Mesothelial cell of epicardium (in vitro differentiated cells): ENCODE measurements around the gene STN1. TPM values are rescaled to one million over a fixed set of nuclear protein-coding genes. Genes with fewer than 3 reads are reported as not detected.

Source experiments
- DNase-seq, 2 experiments: peaks; one replicate each; pipeline ENCODE4 v3.0.0; 2021; ENCODE audit warnings: low spot score in 2 of 2; ENCODE audit not compliant: unreplicated experiment in 2 of 2
- H3K27ac Mint-ChIP-seq: 2 replicates; pipeline ENCODE4 v1.8.0; 2021; ENCODE audit warnings: mixed read lengths
- H3K27me3 Mint-ChIP-seq: 2 replicates; pipeline ENCODE4 v1.8.0; 2021; ENCODE audit warnings: low read depth, mixed read lengths
- H3K36me3 Mint-ChIP-seq: 2 replicates; pipeline ENCODE4 v1.8.0; 2021; ENCODE audit warnings: mixed read lengths
- H3K4me1 Mint-ChIP-seq: 2 replicates; pipeline ENCODE4 v1.8.0; 2021; ENCODE audit warnings: mixed read lengths
- H3K4me3 Mint-ChIP-seq: 2 replicates; pipeline ENCODE4 v1.8.0; 2021; ENCODE audit warnings: mild to moderate bottlenecking, moderate library complexity, mixed read lengths
- H3K9me3 Mint-ChIP-seq: 2 replicates; pipeline ENCODE4 v1.8.0; 2021; ENCODE audit warnings: mixed read lengths
- total RNA-seq: library from RNA; stranded (reverse); gene quantifications from 3 replicates; pipeline ENCODE4 v1.2.1, GENCODE V29; 2021
- TF ChIP-seq, protein P1 (sequence below): fragments of 200-600 bp; sonication (generic); IDR thresholded peaks from one replicate; pipeline ENCODE4 v1.5.0; 2021; ENCODE audit warnings: antibody characterized with exemption; ENCODE audit not compliant: unreplicated experiment

Gene STN1
- total RNA-seq, 1 donor from 2014 or later = 14.2 TPM

DNA sequence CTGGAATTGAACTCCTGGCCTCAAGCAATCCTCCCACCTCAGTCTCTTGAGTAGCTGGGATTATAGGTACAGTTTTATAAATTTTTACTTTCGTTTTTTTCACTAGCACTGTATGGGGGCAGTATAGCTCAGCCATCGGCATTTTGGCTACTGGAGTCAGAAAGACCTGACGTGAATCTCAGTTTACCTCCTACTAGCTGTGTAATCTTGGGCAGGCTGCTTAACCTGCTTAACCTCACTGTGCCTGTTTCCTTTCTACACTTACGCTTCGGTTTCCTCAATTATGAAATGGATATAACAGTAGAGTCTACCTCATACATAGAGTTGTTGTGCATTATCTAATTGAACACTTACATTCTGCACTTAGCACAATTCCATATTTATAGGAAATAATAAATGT is 16.7 kb downstream of the STN1 start:
- Mint-ChIP-seq H3K9me3 (no peaks in the 10 kb centered on the region), H3K4me3 (no peak overlapping the region), H3K36me3 (peaks cover 17% of the 10 kb centered on the region), H3K4me1 (peaks cover 5% of the 10 kb centered on the region), H3K27me3 (no peaks in the 10 kb centered on the region), H3K27ac (no peak overlapping the region)
- DNase-seq = no peak
- TF ChIP-seq, protein P1, sequence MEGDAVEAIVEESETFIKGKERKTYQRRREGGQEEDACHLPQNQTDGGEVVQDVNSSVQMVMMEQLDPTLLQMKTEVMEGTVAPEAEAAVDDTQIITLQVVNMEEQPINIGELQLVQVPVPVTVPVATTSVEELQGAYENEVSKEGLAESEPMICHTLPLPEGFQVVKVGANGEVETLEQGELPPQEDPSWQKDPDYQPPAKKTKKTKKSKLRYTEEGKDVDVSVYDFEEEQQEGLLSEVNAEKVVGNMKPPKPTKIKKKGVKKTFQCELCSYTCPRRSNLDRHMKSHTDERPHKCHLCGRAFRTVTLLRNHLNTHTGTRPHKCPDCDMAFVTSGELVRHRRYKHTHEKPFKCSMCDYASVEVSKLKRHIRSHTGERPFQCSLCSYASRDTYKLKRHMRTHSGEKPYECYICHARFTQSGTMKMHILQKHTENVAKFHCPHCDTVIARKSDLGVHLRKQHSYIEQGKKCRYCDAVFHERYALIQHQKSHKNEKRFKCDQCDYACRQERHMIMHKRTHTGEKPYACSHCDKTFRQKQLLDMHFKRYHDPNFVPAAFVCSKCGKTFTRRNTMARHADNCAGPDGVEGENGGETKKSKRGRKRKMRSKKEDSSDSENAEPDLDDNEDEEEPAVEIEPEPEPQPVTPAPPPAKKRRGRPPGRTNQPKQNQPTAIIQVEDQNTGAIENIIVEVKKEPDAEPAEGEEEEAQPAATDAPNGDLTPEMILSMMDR = no peak

DNA sequence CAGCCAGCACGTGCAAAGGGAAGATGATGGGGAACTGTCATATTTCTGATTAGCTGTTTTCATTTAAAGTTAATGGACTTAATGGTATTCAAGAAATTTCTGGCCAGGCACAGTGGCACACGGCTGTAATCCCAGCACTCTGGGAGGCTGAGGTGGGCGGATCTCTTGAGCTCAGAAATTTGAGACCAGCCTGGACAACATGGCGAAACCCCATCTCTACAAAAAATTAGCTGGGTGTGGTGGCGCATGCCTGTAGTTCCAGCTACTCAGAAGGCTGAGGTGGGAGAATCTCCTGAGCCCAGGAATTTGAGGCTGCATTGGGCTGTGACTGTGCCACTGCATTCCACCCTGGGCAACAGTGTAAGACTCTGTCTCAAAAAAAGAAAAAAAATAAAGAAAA is 18.7 kb downstream of the STN1 start:
- H3K36me3 Mint-ChIP-seq = peaks cover 16% of the 10 kb centered on the region
- no peak overlapping the region for H3K27ac Mint-ChIP-seq
- TF ChIP-seq, protein P1 = no peak
- DNase-seq = no peak
- peaks cover 19% of the 10 kb centered on the region for H3K4me1 Mint-ChIP-seq
- no peaks in the 10 kb centered on the region for H3K9me3 Mint-ChIP-seq
- H3K27me3 Mint-ChIP-seq = no peaks in the 10 kb centered on the region
- H3K4me3 Mint-ChIP-seq = no peak overlapping the region

DNA sequence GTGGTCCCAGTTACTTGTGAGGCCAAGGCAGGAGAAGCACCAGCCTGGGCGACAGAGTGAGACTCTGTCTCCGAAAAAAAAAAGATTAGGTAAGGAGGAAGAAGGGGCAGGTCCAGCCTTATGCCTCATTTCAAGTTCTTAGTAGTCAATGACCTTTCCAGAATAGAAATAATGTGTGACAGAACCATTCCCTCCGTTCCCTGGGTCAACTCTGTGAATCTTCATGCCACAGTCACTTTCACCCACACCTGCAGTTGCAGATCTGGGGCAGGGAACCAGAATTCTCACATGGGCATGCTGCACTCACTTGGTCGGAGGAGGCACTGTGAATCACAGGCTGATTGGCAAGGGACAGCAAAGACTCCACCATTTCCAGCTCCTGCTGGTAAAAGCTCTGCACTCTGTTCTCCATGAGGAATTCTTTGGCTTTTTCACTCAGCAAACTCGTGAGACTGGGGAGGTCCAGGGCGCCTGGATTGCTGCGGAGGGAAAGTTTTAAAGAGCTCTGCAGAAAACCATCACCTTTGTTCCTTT is 20.7 kb downstream of the STN1 start:
- H3K4me1 Mint-ChIP-seq = peaks cover 27% of the 10 kb centered on the region
- no peak overlapping the region for H3K4me3 Mint-ChIP-seq
- no peak overlapping the region for H3K27ac Mint-ChIP-seq
- peaks cover 13% of the 10 kb centered on the region for H3K36me3 Mint-ChIP-seq
- no peaks in the 10 kb centered on the region for H3K27me3 Mint-ChIP-seq
- no peaks in the 10 kb centered on the region for H3K9me3 Mint-ChIP-seq
- DNase-seq = no peak
- TF ChIP-seq, protein P1 = no peak

DNA sequence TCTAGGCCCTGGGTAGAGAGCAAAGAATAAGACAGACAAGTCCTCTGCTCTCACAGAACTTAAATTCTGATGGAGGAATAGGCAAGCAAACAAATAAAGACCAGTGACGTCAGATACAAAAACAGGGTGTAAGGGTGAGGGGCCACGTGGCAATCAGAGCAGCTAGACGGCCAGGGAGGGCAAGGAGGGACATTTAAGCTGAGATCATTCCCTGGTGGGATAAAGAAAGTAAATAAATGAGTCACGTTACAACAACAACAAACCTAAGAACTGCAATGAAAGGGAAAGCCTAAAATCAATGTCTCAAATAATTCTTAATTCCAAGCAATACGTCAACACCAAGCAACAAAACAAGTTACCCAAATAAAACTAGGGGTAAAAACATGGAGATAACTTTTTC is 21.8 kb downstream of the STN1 start:
- no peak overlapping the region for H3K4me3 Mint-ChIP-seq
- no peak for DNase-seq
- H3K27me3 Mint-ChIP-seq = no peaks in the 10 kb centered on the region
- peaks cover 16% of the 10 kb centered on the region for H3K36me3 Mint-ChIP-seq
- H3K27ac Mint-ChIP-seq = no peak overlapping the region
- H3K4me1 Mint-ChIP-seq = peaks cover 27% of the 10 kb centered on the region
- TF ChIP-seq, protein P1 = no peak
- H3K9me3 Mint-ChIP-seq = no peaks in the 10 kb centered on the region

DNA sequence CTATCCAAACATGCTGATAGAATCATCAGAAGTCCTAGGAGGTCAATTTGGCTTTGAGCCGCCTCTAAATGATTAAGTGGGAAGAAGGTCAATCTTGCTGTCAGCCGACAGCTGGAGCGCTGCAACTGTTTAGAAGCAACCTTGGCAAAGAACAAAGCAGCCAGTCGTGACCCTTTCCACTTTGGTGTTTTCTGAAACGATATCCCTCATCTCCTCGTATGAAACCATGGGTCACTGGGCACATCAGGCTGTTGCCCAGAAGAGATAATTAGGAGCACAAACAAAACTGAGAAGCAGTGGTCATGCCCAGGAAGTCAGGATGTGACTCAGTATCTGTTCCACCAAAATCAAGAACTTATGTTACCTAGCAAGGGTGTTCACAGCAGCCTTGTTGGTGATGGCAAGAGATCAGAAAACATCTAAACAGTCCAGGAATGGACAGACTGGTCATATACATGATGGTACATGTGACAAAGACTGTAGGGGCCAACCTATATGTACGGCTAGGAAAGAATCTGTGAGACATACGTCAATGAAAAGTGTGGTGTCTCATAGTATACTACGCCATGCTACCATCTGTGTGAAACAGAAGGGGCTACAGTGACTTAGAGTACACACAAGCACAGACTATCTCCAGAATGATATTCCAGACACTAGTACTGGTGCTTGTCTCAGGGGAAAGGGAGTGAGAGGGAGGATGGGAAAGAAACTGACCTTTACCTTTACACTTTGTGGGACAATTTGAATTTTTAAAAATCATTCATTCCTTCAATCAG is 22.4 kb downstream of the STN1 start:
- Mint-ChIP-seq H3K27me3 (no peaks in the 10 kb centered on the region), H3K27ac (no peak overlapping the region), H3K9me3 (no peaks in the 10 kb centered on the region), H3K4me1 (peaks cover 26% of the 10 kb centered on the region), H3K4me3 (no peak overlapping the region), H3K36me3 (peaks cover 19% of the 10 kb centered on the region)
- no peak for DNase-seq
- TF ChIP-seq, protein P1 = no peak
